HG03354 (cell line): ENCODE results near the gene CALY.

ENCODE experiments used
- ATAC-seq: cut with Tn5 transposase; IDR thresholded peaks from one replicate; pipeline ENCODE4 v1.9.1; 2021; ENCODE audit warnings: mild to moderate bottlenecking; ENCODE audit not compliant: unreplicated experiment, poor library complexity, severe bottlenecking

Gene CALY

GRCh38 chr10:133277277-133277992 is 59.3 kb downstream of the CALY start:
- no peak for ATAC-seq

GRCh38 chr10:133276435-133277201 is 60.1 kb downstream of the CALY start, which contains the start of gene ADAM8:
TSS of gene ADAM8 (minus strand) at chr10:133276868. CDS start at chr10:133276817, 51 bp downstream.
- peak; percentile 46 for ATAC-seq

DNA sequence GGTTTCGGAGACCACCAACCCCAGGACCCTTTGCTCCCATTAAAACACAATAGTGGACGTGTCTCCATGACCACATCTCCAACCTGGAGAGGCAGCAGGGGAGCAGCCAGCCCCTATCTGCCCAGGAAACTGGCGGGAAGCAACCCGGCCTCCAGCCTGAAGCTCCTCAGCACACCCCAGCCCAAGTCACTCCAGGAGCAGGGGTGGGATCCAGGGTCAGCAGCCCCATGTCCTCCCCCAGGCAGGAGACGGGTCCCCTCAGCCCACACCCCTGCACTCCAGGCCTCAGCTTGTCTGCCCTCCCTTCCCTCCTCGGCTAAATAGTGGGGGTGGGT is 60.6 kb downstream of the CALY start:
- ATAC-seq: no peak

- peak; percentile 43 for ATAC-seq
These were observed 61.0 kb downstream of the CALY start for GRCh38 chr10:133275684-133276092.

DNA sequence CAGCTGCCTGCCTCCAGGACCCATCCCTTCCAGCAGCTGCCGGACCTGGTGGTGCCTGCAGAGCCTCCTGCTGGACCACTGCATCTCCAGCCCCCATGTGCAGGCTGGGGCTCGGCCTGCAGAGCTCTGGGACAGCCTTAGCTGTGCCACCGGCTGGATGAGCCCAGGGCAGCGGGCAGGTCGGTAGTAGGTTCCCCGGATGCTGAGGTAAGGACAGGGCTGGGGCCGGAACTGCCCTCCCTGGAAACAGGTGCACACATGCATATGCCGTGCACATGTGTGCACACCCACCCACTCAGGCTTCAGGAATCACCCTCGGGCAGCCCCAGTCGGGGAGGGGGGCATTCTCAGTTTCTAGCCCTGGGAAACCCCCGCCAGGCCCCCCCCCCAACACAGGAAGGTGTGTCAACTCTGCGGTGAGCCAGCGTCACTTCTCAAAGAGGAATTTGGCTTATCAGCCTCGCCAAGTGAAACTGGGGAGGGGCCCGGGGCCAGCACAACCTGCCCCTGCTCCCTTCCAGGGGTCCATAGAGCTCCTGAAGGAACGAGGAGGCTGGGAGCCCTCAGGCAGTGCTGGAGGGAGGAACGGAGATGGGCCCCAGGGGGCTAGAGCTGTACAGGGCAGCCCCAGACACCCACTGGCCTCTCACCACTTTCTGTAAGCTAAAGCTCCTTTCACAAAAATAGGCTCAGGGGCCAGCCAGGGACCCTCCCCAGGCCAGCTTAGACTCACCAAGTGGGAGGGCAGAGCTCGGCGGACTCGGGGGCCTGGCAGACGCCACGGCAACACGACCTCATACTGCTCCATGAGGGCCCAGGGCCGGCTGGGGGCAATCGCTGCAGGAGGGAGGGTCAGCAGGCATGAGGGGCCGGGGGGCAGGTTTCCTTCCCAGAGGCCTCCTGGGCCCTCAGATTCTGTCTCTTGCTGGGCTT is 61.7 kb downstream of the CALY start:
- peak; percentile 55 for ATAC-seq
